NCI-H2029 treated with DMSO at 0.1 percent for 48 hours (cell line): ENCODE results near the gene GPX4.

Experiments
- DNase-seq: peaks from one replicate; lab custom pipeline; 2025; lab: John Stamatoyannopoulos, UW

GPX4 gene

GRCh38 chr19:1103708-1104310, at the start of gene GPX4:
Gene GPX4 (plus strand): TSS chr19:1103994. CDS start chr19:1104044, 50 bp downstream.
- DNase-seq = peak; percentile 92

- DNase-seq = no peak
Measured at GRCh38 chr19:1054102-1055027, 49.4 kb upstream of the GPX4 start.

- no peak for DNase-seq
Measured at GRCh38 chr19:1055028-1055425, 48.8 kb upstream of the GPX4 start.

GRCh38 chr19:1055886-1056620, 47.7 kb upstream of the GPX4 start:
- no peak for DNase-seq

GRCh38 chr19:1057176-1057855, 46.5 kb upstream of the GPX4 start:
- DNase-seq = no peak

GRCh38 chr19:1058112-1058511, 45.7 kb upstream of the GPX4 start:
- no peak for DNase-seq

- no peak for DNase-seq
Measured at GRCh38 chr19:1060689-1061088, 43.1 kb upstream of the GPX4 start.

GRCh38 chr19:1061987-1062386, 41.8 kb upstream of the GPX4 start:
- no peak for DNase-seq

- no peak for DNase-seq
Measured at GRCh38 chr19:1062387-1063029, 41.3 kb upstream of the GPX4 start.

- no peak for DNase-seq
Measured at GRCh38 chr19:1063030-1063908, 40.5 kb upstream of the GPX4 start.

GRCh38 chr19:1063909-1064660, 39.7 kb upstream of the GPX4 start:
- no peak for DNase-seq

- no peak for DNase-seq
Measured at GRCh38 chr19:1064661-1065605, 38.9 kb upstream of the GPX4 start.

- DNase-seq = no peak
Measured at GRCh38 chr19:1065606-1066109, 38.1 kb upstream of the GPX4 start.

GRCh38 chr19:1066251-1066747, 37.5 kb upstream of the GPX4 start:
- DNase-seq = no peak

GRCh38 chr19:1066748-1067340, 37.0 kb upstream of the GPX4 start, which contains the start of gene ARHGAP45:
Gene ARHGAP45 (plus strand): TSS chr19:1067167. CDS start chr19:1067406, 239 bp downstream.
- DNase-seq = no peak

- no peak for DNase-seq
Measured at GRCh38 chr19:1067341-1067957, 36.3 kb upstream of the GPX4 start.
